Stimulated activated CD4-positive, alpha-beta T cell treated with anti-CD3 and anti-CD28 coated beads, Interleukin-2, amount 100 ng/mL, for 48 hours (primary cell): ENCODE results near the gene LCE2D.
"Not testable (repeated sequence)": the region's sequence is repeated elsewhere in the genome, so short reads cannot be mapped to it uniquely, and the experiment has no call there.

Source experiments
- DNase-seq, 2 donors: peaks; one replicate each; pipeline ENCODE4 v3.0.0-alpha.2; 2020

LCE2D gene, protein sequence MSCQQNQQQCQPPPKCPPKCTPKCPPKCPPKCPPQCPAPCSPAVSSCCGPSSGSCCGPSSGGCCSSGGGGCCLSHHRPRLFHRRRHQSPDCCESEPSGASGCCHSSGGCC

DNA sequence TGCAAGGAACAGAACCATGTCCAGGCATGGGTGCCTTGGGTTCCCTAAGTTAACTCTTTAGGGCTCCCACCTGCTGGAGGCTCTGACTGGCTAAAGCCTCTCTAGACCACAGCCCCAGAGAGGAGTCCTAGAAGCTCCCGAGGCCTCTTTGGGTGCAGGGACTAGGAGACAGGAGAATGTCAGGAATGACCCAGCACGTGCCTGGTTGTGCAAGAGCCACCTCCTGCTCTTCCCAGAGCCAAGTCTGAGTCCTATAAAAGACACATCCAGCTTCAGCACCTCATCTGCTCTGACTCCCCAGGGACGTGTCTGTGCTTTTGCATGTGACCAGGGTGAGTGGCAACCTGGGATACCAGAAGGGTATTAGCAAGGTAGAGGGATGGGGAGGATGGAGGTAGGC lies at the start of gene LCE2D:
Gene LCE2D (plus strand): TSS at position 283 of the 400 bp plus-strand sequence. CDS start 726 bp downstream, outside the sequence.
- no peak for DNase-seq

DNA sequence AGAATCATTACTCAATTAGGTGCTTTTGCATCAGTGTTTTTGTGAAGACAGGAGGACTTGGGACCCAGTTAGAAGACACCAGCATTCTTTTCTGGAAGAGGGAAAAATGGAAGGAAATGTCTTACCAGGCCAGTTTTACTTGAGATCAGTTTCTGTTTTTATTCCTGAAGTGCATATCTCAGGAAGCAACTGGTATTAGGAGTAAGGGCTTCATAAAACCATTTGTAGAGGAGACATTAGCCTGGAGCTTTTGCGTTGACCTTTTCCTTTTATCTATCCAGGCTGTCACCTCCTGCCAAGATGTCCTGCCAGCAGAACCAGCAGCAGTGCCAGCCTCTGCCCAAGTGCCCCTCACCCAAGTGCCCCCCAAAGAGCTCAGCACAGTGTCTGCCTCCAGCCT lies 49.7 kb upstream of the LCE2D start, which contains the start of gene LCE3B:
Gene LCE3B (plus strand): TSS at position 301 of the 400 bp plus-strand sequence. CDS start 0 bp downstream, at position 301.
- no peak for DNase-seq

DNA sequence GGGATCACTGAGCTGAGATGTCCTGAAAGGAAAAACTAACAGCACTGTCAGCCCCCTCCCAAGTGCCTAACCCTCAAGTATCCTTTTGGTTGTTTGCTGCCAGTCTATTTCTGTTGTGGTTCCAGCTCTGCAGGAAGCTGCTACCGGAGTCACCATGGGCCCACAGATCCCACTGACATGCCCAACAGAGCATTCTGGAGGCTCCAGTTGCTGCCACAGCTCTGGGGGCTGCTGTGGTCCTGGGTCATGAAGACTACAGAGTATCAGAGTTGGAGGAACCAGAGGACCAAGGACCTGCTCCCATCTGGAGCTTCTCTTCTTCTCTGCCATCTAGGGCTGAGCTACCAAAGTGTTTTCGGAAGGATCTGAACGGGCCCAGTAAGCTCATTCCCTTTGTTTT lies 41.2 kb upstream of the LCE2D start:
- DNase-seq, result no peak

DNA sequence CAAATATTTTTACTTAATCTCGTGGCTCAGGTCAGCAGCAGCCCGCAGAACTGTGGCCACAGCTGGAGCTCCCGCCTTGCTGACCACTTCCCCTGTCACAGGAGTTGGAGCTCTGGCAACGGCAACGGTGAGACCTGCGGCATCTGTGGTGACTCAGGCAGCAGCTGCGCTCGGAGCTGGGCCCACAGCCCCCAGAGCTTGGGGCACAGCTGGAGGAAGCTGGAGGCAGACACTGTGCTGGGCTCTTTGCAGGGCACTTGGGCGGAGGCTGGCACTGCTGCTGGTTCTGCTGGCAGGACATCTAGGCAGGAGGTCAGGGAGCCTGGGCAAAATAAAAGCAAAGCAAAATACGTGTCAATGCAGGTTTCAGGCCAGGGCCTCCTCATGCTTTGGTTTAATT lies 40.4 kb upstream of the LCE2D start, which contains the start of gene LCE3A:
Gene LCE3A (minus strand): TSS at position 301 of the 400 bp plus-strand sequence. CDS start 0 bp downstream, at position 301.
- no peak for DNase-seq

DNA sequence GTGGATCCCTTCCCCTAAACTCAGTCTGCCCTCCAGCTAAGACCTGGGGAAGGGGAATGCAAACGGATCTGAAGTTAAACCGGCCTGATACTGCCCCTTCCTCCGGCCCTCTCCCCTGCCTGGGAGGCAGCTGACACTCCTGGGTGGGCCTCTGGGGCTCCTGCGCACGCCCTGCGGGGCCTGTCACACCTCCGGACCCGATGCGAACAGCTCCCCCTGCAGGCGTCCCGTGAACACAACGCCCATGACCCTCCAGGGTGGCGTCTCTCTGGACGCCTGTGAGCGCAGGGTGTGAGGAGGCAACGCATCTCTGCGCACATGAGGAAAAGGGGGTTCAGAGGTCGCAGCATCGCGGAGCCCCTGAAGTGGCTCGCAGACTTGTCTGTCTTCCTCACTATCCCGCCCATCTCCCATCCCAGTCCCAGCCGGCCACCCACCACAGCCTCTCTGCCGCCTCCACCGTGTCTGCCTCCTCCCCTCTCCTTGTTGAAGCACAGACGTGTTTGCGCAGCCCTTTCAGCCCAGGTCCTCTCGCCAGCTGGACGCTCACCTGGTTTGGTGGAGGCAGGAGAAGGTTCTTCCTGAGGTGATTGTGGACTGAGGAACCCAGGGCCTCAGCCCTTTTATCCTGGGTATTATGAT lies 39.9 kb upstream of the LCE2D start:
- peak; percentile 13 to 24 for DNase-seq

DNA sequence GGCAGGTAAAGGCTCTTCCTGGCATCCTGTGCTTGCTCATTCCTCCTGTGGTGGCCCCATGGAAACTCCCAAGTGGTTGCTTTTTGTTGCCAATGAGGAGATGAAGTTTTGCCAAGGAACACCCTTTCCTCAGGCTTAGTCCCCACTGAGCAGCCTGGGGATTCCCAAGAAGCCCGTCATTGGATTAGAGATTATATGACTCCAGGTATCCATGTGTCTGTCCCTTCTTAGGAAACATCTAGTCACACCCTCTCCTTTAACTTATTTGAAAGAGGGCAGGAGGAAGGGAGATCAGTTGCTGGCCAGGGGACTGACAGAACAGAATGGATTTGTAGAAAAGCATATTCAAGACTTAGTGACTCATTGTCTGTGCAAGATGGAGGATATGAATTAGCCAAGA lies 36.4 kb upstream of the LCE2D start:
- DNase-seq, result no peak

DNA sequence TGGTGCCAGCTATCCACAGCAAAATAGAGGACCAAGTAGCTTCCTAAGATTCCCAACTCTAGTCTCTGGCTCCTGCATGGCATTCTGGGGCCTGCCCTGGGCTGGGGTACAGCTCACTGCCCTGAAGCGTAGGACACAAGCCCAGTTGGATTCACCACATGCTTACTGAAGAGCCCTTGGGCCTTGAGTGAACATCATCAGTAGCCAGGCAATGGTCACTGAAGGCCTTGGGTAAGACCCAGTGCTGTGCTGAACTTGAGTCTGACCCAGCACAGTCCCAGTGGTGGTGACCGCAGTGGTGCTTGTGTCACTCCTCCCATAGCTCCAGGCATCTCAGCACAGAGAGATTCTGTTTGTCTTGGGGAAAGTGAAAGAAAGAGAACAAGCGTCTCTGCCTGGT lies 32.6 kb upstream of the LCE2D start:
- no peak for DNase-seq

DNA sequence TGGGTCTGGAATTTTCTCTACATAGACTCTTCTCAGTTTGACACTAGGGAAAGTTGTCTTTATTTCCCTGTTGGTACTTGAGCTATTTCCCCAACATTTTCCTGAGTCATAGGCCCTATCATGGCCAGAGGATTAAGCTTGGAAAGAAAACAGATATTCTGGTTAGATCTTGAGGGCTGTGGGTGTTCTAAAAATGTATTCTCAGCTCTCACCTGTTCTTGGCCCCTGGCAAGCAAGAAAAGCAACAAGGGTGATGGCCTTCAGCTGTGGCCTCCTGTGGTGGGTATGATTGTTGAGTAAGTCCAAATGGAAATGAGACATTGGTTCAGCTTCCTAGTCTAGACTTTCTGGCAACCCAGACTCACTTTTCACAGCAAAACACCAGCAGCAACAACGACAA lies 22.8 kb upstream of the LCE2D start:
- no peak for DNase-seq

DNA sequence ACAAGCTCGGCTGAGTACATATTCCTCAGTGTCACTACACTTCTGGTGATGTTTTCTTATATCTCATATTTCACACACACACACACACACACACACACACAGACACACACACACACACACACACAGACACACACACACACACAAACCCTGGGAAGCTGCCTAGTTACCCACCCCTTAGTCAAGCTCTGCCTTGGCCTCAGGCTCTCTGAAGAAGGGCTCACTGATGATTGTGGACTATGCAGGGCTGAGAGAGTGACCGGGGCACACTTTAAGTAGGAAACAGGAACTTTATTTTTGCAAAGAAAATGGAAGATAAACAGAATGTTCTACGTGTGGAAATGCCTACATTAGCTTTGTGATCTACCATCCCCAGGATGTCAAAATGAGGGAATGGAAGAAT lies 19.2 kb upstream of the LCE2D start:
- DNase-seq, result no peak

DNA sequence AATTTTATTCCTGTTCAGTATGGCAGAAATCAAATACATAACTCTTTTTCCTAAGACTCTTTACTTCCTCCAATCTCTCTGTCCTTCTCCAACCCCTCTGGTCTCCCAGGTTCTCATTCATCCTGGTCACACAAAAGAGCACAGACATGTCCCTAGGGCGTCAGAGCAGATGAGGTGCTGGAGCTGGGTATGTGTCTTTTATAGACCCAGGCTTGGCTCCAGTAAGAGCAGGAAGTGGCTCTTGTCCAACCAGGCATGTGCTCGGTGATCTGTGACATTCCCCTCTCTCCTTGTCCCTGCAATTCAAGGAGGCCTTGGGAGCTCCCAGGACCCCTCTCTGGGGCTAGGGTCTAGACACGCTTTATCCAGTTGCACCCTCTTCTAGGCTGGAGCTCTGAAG lies 18.0 kb upstream of the LCE2D start:
- DNase-seq, result no peak

DNA sequence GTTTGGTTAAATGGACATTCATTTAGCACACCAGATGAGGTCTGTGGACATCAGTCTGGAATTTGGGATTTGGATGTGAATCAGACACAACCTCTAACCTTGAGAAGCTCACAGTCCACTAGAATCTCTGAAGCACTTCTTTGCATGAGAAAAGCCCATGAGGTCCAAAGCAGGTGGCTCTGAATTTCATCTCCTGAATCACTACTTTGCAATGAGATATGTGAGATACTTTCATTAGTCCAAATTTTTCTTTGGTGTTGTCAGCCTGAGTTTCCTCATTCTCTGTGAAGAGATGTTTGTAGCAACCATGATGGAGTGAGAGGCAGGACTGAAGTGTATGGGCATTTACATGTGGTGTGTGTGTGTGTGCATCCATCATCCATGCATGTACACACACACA lies 16.5 kb upstream of the LCE2D start:
- no peak for DNase-seq

DNA sequence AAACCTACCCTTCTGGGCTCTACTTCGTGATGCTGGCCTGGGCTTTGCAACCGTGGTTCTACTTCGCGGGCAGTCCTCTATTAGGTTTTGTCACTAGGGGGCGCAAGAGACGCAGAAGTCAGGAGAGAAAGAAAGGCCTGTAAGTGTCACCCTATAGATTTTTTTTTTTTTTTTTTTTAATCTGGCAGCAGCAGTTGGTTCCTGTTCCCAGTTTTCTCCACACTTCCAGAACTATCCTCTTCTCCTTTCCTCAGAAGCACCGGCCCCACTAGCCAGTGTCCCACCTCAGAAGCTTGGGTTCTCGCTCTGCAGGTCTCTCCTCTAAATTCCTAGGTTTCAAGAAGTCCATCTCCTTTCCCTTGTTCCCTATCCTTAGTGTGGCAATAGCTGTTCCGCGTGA lies 9.1 kb upstream of the LCE2D start:
- DNase-seq, result peak; percentile 53 to 60

DNA sequence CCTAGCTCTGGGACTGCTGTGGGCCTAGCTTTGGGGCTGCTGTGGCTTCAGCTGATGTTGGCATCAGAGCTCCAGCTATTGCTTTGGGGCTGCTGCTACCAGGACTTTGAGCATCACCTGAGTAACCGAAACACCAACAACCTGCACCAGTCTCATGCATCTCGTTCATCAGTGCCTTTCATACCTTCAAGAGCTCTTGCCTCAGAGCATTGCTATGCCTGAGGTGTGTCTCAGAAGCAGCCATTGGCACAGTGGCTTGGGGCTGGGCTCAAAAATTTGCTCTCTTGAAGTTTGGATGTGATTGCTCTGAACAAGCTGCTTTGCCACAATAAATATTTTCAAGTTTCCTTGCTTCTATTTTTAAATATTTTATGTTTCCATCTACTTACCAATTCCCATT lies 6.7 kb upstream of the LCE2D start:
- no peak for DNase-seq

DNA sequence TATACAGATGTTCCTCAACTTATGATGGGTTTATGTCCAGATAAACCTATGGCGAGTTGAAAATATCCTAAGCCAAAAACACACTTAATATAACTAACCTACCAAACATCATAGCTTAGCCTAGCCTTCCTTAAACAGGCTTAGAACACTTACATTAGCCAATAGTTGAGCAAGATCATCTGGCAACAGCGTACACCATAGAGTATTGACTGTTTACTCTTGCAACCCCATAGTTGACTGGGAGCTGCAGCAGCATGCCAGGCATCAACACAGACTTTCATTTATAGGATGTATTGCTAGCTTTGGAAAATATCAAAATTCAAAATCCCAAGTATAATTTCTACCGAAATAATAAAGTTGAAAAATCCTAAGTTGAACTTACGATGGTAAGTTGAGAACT lies 5.5 kb upstream of the LCE2D start:
- DNase-seq, result no peak

DNA sequence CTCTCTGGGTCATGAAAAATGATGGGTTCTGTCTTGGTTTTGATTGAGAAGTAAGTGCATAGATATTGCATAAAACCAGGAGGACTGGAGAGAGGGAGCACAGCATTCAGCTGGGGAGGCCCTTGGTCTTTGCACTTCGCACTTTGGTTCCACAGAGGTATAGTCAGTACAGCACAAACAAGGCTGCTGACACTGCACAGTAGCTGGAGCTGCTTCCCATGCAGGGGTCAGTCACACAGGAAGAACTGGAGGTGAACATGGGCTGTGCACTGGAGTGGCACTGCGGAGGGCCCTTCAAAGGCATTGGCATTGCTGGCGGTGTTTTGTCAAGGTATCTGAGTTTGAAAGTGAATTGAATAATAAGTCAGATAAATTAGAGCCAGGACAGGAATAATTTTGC lies 4.5 kb upstream of the LCE2D start:
- DNase-seq, result no peak

DNA sequence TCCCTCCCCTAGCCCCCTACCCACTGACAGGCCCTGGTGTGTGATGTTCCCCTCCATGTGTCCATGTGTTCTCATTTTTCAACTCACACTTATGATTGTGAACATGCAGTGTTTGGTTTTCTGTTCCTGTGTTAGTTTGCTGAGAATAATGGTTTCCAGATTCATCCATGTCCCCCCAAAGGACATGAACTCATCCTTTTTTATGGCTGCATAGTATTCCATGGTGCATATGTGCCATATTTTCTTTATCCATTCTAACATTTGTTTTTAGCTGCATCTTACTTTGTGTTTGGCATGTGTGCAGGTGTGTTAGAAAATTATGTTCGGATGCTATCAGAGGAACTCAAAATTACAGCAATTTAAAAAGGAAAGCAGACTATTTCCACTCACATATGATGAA lies 3.0 kb downstream of the LCE2D start:
- DNase-seq, result not testable (repeated sequence)

DNA sequence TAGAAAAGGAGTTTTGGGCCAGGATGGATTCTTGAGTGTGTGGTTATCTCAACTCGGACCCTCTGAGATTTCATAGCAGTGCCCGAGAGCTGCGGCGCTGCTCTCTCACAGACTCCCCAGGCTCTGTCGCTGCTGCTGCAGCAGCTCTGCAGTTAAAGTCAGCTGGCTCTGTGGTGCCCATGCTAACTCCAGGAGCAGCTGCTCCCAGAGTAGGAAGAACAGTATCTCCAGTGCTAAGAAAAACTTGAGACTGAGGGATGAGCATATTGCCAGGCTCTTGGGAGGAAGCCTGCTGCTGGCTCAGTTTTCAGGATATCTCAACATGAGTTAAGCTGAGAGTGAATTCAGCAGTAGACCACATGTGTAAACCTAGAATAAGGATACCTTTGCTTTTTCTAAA lies 4.5 kb downstream of the LCE2D start:
- no peak for DNase-seq

DNA sequence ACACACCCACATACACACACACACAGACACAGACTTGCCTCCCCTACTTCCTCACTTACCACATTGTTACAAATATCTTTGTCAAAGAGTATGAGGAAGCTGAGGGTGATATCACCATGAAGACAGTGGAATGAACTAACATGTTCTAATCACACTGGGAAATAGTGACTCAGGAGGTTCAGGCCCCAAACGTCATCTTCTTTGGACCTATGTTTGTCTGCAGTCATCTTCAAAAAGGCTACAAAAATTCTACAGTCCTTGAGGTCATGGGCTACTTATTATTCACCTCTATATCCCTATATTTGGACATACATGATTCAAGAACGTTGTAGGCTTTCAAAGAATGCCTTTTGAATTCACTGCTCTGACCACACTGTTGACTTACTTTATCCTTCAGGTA lies 9.8 kb downstream of the LCE2D start:
- DNase-seq, result no peak

DNA sequence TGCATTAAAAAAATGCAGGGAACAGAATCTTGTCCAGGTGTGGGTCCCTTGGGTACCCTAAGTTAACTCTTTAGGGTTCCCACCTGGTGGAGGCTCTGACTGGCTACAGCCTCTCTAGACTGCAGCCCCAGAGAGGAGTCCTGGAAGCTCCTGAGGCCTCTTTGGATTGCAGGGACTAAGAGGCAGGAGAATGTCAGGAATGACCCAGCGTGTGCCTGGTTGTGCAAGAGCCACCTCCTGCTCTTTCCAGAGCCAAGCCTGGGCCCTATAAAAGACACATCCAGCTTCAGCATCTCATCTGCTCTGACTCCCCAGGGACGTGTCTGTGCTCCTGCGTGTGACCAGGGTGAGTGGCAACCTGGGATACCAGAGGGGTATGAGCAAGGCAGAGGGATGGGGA lies 11.8 kb downstream of the LCE2D start, which contains the start of gene LCE2C:
Gene LCE2C (plus strand): TSS at position 297 of the 400 bp plus-strand sequence. CDS start 737 bp downstream, outside the sequence.
- not testable (repeated sequence) for DNase-seq

DNA sequence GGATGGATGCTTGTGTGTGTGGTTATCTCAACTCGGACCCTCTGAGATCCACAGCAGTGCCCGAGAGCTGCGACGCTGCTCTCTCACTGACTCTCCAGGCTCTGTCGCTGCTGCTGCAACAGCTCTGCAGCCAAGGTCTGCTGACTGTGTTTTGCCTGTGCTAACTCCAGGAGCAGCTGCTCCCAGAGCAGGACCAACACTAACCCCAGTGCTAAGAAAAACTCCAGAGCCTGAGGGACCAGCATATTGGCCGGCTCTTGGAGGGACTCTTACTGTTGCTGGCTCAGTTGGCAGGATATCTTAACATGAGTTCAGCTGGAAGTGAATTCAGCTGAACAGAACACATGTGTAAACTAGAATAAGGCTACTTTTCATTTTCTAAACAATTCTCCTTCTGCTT lies 16.3 kb downstream of the LCE2D start:
- no peak for DNase-seq

DNA sequence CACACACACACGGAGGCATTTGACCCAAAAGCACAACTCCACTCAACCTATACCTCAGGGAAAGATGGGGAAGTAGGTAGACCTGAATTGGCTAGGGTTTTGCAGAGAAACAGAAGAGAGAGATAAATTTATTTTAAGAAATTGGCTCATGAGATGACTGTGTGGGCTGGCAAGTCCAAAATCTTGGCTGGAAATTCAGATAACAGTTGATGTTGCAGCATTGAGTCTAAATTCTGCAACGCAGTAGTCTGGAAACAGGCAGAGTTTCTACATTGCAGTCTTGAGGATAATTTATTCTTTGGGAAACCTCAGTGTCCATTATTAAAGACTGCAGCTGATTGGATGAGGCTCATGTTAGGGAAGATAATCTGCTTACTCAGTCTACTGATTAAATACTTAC lies 18.4 kb downstream of the LCE2D start:
- no peak for DNase-seq

DNA sequence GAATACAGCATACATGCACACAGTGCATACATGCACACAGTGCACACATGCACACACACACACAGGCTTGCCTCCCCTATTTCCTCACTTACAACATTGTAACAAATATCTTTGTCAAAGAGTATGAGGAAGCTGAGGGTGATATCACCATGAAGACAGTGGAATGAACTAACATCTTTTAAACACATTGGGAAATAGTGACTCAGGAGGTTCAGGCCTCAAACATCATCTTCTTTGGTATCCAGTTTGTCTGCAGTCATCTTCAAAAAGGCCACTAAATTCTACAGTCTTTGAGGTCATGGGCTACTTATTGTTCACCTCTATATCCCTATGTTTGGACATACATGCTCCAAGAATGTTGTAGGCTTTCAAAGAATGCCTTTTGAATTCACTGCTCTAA lies 20.7 kb downstream of the LCE2D start:
- DNase-seq, result no peak

DNA sequence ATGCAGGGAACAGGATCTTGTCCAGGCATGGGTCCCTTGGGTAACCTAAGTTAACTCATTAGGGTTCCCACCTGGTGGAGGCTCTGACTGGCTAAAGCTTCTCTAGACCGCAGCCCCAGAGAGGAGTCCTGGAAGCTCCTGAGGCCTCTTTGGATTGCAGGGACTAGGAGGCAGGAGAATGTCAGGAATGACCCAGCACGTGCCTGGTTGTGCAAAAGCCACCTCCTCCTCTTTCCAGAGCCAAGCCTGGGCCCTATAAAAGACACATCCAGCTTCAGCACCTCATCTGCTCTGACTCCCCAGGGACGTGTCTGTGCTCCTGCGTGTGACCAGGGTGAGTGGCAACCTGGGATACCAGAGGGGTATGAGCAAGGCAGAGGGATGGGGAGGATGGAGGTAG lies 22.6 kb downstream of the LCE2D start, which contains the start of gene LCE2B:
Gene LCE2B (plus strand): TSS at position 301 of the 400 bp plus-strand sequence. CDS start 721 bp downstream, outside the sequence.
- not testable (repeated sequence) for DNase-seq

DNA sequence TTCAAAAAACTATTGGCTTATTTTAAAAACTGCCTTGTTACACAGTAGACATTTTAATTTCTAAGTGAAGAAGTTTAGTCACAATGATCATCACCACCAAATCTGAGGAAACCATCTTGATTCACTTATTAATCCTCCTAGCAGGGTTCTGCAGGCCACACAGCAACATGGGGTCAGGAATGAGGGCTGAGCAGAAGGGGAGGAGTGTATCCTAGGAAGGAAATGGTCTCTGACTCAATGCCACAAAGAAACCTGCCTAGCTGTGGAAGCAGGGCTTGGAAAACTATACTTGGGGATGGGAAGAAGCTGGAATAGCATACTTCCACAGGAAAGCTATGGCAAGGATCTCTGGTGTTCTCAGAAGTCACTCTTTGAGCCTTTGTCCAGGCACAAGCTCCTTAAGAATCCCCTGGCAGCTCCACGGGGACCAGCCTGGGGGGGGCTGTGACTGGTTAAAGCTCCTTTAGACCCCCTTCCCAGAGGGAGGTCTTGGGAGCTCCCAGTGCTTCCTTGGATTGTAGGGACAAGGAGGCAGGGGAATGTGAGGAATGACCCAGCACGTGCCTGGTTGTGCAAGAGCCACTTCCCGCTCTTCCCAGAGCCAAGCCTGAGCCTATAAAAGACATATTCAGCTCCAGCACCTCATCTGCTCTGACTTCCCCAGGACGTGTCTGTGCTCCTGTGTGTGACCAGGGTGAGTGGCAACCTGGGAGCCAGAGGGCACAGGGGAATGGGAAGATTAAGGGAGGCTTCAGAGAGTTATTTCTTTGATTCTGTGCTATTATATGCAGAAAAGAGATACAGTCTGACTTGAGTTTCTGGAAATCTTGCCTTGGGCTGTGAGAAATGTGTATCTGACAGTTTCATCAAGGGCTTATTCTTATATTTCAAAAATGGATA lies 34.8 kb downstream of the LCE2D start, which contains the start of gene LCE2A:
Gene LCE2A (plus strand): TSS at position 645 of the 900 bp plus-strand sequence. CDS start 557 bp downstream, outside the sequence.
- no peak for DNase-seq
